GM12892 (cell line): ENCODE measurements around the gene HOMER2.
"Not testable (repeated sequence)": the region's sequence is repeated elsewhere in the genome, so short reads cannot be mapped to it uniquely, and the experiment has no call there.

Experiments used
- POLR2A ChIP-seq: IDR thresholded peaks from 2 replicates; pipeline ENCODE4 v1.6.1; 2011; ENCODE audit warnings: low read depth, low read length, control low read depth
- POLR2AphosphoS5 ChIP-seq: IDR thresholded peaks from 2 replicates; pipeline ENCODE4 v1.6.1; 2011; ENCODE audit warnings: low read depth, low read length, control low read depth

- TF ChIP-seq POLR2A, POLR2AphosphoS5: not testable (repeated sequence)
Measured at GRCh38 chr15:82893473-82893872, 59.0 kb downstream of the HOMER2 start.
